Activated T-helper 9 cell treated with anti-CD3 and anti-CD28 coated beads, Interleukin-2, amount 50 U/mL, for 16 hours (primary cell): ENCODE results near the gene VAMP4.
A peak's percentile ranks its signal among the peaks of the same experiment; 100 is the strongest.
"Not testable (repeated sequence)": the region's sequence is repeated elsewhere in the genome, so short reads cannot be mapped to it uniquely, and the experiment has no call there.

ENCODE experiments used
- DNase-seq: peaks from one replicate; pipeline ENCODE4 v3.0.0-alpha.2; 2020; ENCODE audit warnings: low read depth

VAMP4 gene

GRCh38 chr1:171695772-171696171 is 46.1 kb downstream of the VAMP4 start:
- not testable (repeated sequence) for DNase-seq

- not testable (repeated sequence) for DNase-seq
Measured at GRCh38 chr1:171693541-171693940, 48.3 kb downstream of the VAMP4 start.

- no peak for DNase-seq
Measured at GRCh38 chr1:171683870-171684269, 58.0 kb downstream of the VAMP4 start.

- DNase-seq: no peak
Measured at GRCh38 chr1:171680339-171680738, 61.5 kb downstream of the VAMP4 start.

- no peak for DNase-seq
Measured at GRCh38 chr1:171676823-171677222, 65.0 kb downstream of the VAMP4 start.

GRCh38 chr1:171674431-171675405 is 67.1 kb downstream of the VAMP4 start:
- no peak for DNase-seq

- DNase-seq: no peak
Measured at GRCh38 chr1:171670739-171671138, 71.1 kb downstream of the VAMP4 start.

- DNase-seq: no peak
Measured at GRCh38 chr1:171668372-171668771, 73.5 kb downstream of the VAMP4 start.

GRCh38 chr1:171666114-171666769 is 75.6 kb downstream of the VAMP4 start:
- no peak for DNase-seq

- DNase-seq: no peak
Measured at GRCh38 chr1:171664976-171665375, 76.9 kb downstream of the VAMP4 start.

- DNase-seq: no peak
Measured at GRCh38 chr1:171663854-171664575, 77.8 kb downstream of the VAMP4 start.

GRCh38 chr1:171663036-171663853 is 78.6 kb downstream of the VAMP4 start:
- no peak for DNase-seq

- DNase-seq: no peak
Measured at GRCh38 chr1:171661076-171661650, 80.7 kb downstream of the VAMP4 start.

GRCh38 chr1:171656206-171656605 is 85.7 kb downstream of the VAMP4 start:
- DNase-seq: not testable (repeated sequence)

- no peak for DNase-seq
Measured at GRCh38 chr1:171655746-171656116, 86.1 kb downstream of the VAMP4 start.

GRCh38 chr1:171654942-171655745 is 86.7 kb downstream of the VAMP4 start:
- DNase-seq: peak; percentile 43

- DNase-seq: no peak
Measured at GRCh38 chr1:171654201-171654941, 87.5 kb downstream of the VAMP4 start.

- DNase-seq: no peak
Measured at GRCh38 chr1:171653796-171654195, 88.1 kb downstream of the VAMP4 start.

- DNase-seq: no peak
Measured at GRCh38 chr1:171652234-171652822, 89.5 kb downstream of the VAMP4 start, which contains the start of gene MYOC. Gene MYOC (minus strand): TSS chr1:171652688. CDS start chr1:171652611, 77 bp downstream.
